Activated naive CD4-positive, alpha-beta T cell treated with anti-CD3 and anti-CD28 coated beads, Interleukin-2, amount 50 U/mL, for 24 hours (primary cell): ENCODE measurements around the gene NECAB3.

Experiments
- H3K27ac Mint-ChIP-seq: one replicate; pipeline ENCODE4 v1.8.0; 2021; ENCODE audit warnings: mild to moderate bottlenecking, mixed read lengths
- H3K27me3 Mint-ChIP-seq: one replicate; pipeline ENCODE4 v1.8.0; 2021; ENCODE audit warnings: mixed read lengths
- H3K36me3 Mint-ChIP-seq: one replicate; pipeline ENCODE4 v1.8.0; 2021; ENCODE audit warnings: mixed read lengths
- H3K4me1 Mint-ChIP-seq: one replicate; pipeline ENCODE4 v1.8.0; 2021; ENCODE audit warnings: mixed read lengths
- H3K4me3 Mint-ChIP-seq: one replicate; pipeline ENCODE4 v1.8.0; 2021; ENCODE audit warnings: mild to moderate bottlenecking, mixed read lengths
- H3K9me3 Mint-ChIP-seq: one replicate; pipeline ENCODE4 v1.8.0; 2021; ENCODE audit warnings: mixed read lengths

NECAB3 gene, protein sequence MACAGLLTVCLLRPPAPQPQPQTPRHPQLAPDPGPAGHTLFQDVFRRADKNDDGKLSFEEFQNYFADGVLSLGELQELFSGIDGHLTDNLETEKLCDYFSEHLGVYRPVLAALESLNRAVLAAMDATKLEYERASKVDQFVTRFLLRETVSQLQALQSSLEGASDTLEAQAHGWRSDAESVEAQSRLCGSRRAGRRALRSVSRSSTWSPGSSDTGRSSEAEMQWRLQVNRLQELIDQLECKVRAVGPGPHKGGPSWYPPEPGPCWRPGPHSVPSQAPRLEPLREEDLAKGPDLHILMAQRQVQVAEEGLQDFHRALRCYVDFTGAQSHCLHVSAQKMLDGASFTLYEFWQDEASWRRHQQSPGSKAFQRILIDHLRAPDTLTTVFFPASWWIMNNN

DNA sequence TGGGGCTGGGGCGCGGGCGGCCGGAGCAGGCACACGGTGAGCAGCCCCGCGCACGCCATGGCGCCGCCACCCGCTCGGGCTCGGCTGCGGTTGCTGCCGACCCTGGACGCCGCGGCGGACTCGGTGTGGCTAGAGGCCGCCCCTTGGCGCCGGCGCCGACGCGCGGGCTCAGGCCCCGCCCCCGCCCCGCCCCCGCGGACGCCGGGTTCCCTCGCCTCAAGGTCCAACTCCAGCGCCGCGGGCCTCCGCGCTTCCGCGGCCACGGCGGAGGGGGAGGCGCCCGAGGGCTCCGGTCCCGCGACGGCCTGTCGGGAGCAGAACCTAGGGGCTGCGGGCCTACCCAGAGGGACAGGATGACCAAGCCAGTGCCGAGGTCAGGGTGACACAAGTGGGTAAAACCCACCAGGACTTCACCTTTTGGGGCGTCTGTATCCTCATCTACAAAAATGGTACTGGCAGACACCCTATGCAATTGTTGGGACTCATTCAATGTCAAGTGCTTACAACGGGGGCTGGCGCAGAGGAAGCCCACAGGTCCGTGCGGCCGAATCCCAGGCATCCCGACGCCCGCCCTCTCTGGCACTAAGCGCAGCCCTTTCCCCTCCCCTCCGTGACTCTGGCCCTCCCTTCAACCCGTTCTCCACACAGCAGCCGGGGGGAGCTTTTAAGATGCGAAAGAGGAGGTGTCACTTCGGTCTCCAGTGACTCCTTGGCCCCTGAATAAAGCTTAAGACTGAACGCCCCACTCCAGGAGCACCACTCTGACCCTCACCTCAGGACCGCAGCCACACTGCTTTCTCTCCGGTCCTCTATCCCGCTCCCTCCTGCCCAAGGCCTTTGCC lies at the start of gene NECAB3:
TSS of gene NECAB3 (minus strand) at position 135 of the 842 bp plus-strand sequence. CDS start at position 59, 76 bp downstream.
- H3K27ac Mint-ChIP-seq, result peak within 1 kb of the TSS; percentile 89
- H3K4me1 Mint-ChIP-seq, result peaks cover 46% of the 10 kb centered on the region
- no peaks in the 10 kb centered on the region for H3K27me3 Mint-ChIP-seq
- H3K36me3 Mint-ChIP-seq, result no peaks in the 10 kb centered on the region
- no peaks in the 10 kb centered on the region for H3K9me3 Mint-ChIP-seq
- H3K4me3 Mint-ChIP-seq, result peak within 1 kb of the TSS; percentile 89

DNA sequence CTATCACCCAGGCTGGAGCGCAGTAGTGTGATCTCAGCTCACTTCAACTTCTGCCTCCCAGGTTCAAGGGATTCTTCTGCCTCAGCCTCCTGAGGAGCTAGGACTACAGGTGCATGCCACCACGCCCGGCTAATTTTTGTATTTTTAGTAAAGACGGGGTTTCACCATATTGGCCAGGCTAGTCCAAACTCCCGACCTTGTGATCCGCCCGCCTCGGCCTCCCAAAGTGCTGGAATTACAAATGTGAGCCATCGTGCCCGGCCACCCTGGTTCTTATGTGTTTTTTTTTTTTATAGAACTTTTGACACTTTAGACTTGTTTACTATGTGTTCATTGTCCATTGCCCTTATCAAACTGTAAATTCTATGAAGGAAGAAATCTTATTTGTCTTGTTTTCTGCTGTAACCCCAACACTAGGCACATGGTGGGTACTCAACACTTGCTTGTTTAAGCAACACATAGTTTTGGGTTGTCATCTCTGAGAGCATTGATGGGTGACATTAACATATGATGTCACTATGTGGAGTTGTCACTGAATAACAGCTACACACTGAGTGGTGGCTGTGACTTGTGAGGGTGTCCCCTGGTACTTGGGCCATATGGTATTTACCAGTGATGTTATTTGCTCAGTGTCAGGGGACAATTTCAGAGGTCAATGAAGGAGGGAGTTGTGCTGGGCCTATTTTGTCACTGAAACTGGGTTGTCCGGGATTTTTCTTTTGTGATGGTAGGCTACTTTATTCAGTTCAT lies 47.3 kb upstream of the NECAB3 start:
- Mint-ChIP-seq H3K9me3 (no peaks in the 10 kb centered on the region), H3K4me1 (peaks cover 30% of the 10 kb centered on the region), H3K27ac (no peak overlapping the region), H3K36me3 (no peaks in the 10 kb centered on the region), H3K4me3 (peak overlapping the region; percentile 70), H3K27me3 (no peaks in the 10 kb centered on the region)

DNA sequence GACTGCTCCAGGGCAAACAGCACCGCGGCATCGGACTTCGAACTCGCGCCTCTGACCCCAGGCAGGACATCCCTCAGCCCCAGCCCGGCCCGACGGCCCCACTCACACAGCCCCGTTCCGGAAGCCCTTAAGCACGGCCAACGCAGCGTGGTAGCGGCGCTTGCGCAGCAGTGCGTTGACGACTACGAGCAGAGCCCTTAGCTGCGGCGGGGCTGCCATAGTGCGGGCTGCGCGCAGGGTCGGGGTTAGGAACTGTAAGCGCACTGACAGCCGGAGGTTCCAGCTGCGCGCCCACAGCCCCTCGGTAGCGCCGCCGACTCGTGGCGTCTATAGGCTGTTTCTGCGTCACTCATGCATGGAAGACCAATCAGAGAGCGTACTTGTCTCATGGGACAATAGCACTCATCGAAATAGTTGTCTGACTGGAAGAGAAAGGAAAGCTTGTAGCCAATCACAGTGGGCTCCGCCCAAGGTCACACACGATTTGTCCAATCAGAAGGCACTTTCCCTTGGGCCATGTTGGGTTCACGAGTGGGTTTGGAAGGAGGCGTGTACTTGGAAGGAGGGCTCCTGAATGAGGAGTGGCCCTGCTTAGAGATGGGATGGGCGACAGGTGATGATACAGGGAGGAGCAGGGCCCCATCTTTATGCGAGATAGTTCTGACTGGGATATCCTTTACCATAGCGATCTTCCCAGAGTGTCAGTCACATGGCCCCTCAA lies 45.9 kb upstream of the NECAB3 start, which contains the start of gene PXMP4:
TSS of gene PXMP4 (minus strand) at position 322 of the 721 bp plus-strand sequence. CDS start at position 219, 103 bp downstream.
- H3K4me1 Mint-ChIP-seq, result peaks cover 35% of the 10 kb centered on the region
- peak within 1 kb of the TSS; percentile 87 for H3K27ac Mint-ChIP-seq
- no peaks in the 10 kb centered on the region for H3K9me3 Mint-ChIP-seq
- no peaks in the 10 kb centered on the region for H3K27me3 Mint-ChIP-seq
- H3K36me3 Mint-ChIP-seq, result peaks cover 2% of the 10 kb centered on the region
- peak within 1 kb of the TSS; percentile 87 for H3K4me3 Mint-ChIP-seq

DNA sequence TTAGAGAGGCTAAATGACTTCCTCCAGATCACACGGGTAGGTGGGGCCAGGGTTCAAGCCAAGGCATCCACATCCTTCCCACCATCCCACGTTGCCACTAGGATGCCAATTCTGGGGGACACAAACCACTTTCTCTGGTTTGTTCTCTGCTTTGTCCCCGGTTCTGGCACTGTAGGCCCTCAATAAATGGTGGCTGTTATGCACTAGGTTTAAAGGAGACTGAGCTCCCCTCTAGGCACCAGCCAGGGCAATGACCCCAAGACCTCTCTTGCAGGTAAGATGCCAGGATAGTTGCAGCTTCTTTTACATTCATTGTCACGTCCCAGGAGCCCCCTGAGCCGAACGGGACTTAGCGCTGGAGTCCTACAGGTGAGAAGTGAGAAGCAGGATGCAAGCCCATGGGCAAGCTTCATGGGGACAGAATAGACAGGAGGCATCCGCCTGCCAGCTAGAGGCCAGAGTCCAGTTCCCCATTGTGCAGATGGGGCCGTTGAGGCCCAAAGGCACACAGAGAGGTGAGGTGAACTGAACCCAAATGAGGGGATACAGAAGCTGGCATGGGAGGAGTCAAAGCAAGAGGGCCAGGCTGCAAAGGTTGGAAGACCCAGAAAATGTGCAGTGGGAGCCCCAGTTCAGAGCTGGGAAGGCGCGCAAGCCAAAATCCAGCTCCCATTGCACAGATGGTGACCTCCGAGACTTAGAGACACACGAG lies 45.2 kb upstream of the NECAB3 start:
- peak overlapping the region; percentile 87 for H3K4me3 Mint-ChIP-seq
- H3K9me3 Mint-ChIP-seq, result no peaks in the 10 kb centered on the region
- H3K4me1 Mint-ChIP-seq, result peaks cover 35% of the 10 kb centered on the region
- peak overlapping the region; percentile 51 for H3K27ac Mint-ChIP-seq
- peaks cover 2% of the 10 kb centered on the region for H3K36me3 Mint-ChIP-seq
- H3K27me3 Mint-ChIP-seq, result no peaks in the 10 kb centered on the region

DNA sequence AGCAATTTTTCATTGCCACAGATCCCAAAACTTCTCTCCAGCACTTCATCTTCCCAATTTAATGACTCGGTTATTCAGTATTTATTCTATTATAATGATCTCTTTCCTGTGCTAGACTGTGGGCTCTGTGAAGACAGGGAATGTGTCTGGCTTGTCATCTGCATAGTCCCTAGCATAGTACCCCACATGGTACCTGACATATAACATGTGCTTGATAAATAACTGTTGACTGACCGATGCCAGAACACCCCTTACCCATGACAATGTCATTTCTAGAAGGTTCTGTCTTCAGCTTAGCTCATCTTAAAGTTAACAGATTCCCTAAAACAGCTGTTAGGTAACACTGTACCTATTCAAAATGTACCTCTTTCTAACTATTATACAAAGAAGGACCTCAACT lies 42.3 kb upstream of the NECAB3 start:
- peaks cover 32% of the 10 kb centered on the region for H3K4me1 Mint-ChIP-seq
- H3K36me3 Mint-ChIP-seq, result peaks cover 10% of the 10 kb centered on the region
- no peaks in the 10 kb centered on the region for H3K9me3 Mint-ChIP-seq
- H3K27ac Mint-ChIP-seq, result no peak overlapping the region
- H3K4me3 Mint-ChIP-seq, result no peak overlapping the region
- H3K27me3 Mint-ChIP-seq, result no peaks in the 10 kb centered on the region

DNA sequence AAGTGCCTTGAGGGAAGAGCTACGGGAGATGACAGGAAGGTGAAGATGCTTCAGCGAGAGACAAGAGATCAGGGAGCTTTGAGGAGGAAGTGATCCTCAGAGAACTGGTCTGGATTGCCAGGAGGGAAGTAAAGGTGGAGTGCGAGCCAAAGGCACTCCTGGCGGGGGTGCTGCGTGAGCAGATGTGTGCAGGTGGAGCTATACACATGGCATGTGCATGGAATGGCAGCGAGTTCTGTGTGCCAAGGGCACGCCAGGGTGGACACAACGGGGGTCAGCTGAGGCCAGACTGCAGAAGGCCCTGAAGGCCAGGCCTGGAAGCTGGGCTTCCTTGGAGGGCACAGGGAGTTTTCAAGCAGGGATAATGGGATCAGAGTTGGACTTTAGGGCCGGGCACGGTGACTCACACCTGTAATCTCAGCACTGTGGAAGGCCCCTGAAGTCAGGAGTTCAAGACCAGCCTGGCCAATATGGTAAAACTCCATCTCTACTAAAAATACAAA lies 39.7 kb upstream of the NECAB3 start:
- H3K9me3 Mint-ChIP-seq, result no peaks in the 10 kb centered on the region
- peaks cover 17% of the 10 kb centered on the region for H3K36me3 Mint-ChIP-seq
- H3K4me3 Mint-ChIP-seq, result no peak overlapping the region
- H3K27me3 Mint-ChIP-seq, result no peaks in the 10 kb centered on the region
- H3K4me1 Mint-ChIP-seq, result peaks cover 33% of the 10 kb centered on the region
- no peak overlapping the region for H3K27ac Mint-ChIP-seq

DNA sequence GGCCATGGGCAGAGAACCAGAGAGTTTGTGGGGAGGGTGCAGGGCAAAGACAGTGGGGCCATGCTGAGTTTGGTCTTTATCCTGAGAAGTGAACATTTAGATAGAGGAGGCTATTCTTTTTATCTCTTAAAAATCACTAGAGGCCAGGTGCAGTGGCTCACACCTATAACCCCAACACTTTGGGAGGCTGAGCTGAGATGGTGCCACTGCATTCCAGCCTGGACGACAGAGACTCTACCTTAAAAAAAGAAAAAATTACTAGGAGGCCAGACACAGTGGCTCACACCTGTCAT lies 37.2 kb upstream of the NECAB3 start:
- no peak overlapping the region for H3K4me3 Mint-ChIP-seq
- H3K9me3 Mint-ChIP-seq, result no peaks in the 10 kb centered on the region
- no peaks in the 10 kb centered on the region for H3K27me3 Mint-ChIP-seq
- H3K27ac Mint-ChIP-seq, result peak overlapping the region; percentile 33
- H3K36me3 Mint-ChIP-seq, result peaks cover 17% of the 10 kb centered on the region
- H3K4me1 Mint-ChIP-seq, result peaks cover 22% of the 10 kb centered on the region

DNA sequence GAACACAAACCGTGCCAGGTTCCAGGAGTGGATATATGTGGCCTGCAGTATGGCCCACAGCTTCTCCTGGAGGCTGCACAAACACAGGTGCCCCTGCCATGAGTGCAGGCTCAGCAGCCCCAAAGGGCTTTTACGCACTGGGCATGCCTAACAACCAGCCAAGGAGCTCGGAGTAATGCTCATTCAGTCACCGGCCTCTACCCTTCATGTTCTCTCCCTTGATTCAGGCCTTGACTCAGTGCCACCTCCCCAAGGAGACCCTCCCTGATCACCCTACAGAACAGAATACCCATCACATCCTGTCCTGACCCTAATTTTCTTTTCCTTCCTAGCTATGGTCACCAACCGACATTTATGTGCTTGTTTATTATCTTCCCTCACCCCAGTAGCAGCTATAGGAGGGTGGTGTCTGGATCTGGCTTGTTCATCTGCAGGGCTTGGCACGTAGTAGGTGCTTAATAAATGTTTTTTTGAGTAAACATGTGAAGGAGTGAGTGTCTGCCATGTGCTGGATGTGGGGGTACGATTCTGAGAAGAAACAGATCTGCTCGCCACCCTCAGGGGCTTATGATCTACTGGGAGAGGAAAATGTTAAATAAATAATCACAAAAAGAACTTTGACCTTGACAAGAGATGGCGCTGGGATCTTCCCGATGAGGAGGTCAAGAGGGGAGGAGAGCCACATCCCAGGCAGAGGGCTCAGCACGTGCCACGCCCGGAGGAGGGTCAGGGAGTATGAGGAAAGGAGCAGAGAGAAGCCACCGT lies 36.6 kb upstream of the NECAB3 start:
- H3K4me3 Mint-ChIP-seq, result no peak overlapping the region
- H3K27me3 Mint-ChIP-seq, result no peaks in the 10 kb centered on the region
- H3K36me3 Mint-ChIP-seq, result peaks cover 15% of the 10 kb centered on the region
- H3K4me1 Mint-ChIP-seq, result peaks cover 19% of the 10 kb centered on the region
- H3K27ac Mint-ChIP-seq, result peak overlapping the region; percentile 33
- no peaks in the 10 kb centered on the region for H3K9me3 Mint-ChIP-seq

DNA sequence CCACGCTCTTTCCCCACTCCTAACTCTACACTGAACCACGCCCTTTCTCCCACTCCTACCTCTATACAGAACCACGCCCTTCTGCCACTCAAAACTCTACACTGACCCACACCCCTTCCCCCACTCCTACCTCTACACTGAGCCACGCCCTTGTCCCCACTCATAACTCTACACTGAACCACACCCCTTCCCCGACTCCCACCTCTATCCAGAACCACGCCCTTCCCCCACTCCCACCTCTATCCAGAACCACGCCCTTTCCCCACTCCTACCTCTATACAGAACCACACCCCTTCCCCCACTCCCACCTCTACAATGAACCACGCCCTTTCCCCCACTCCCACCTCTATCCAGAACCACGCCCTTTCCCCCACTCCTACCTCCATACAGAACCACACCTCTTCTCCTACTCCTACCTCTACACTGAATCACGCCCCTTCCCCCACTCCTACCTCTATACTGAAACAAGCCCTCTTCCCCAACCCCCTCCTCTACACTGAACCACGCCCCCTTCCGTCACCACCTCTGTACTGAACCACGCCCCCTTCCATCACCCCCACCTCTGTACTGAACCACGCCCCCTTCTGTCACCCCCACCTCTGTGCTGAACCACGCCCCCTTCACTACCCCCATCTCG lies 35.8 kb upstream of the NECAB3 start:
- no peak overlapping the region for H3K4me3 Mint-ChIP-seq
- no peaks in the 10 kb centered on the region for H3K9me3 Mint-ChIP-seq
- H3K36me3 Mint-ChIP-seq, result peaks cover 15% of the 10 kb centered on the region
- H3K27ac Mint-ChIP-seq, result no peak overlapping the region
- no peaks in the 10 kb centered on the region for H3K27me3 Mint-ChIP-seq
- H3K4me1 Mint-ChIP-seq, result peaks cover 19% of the 10 kb centered on the region

DNA sequence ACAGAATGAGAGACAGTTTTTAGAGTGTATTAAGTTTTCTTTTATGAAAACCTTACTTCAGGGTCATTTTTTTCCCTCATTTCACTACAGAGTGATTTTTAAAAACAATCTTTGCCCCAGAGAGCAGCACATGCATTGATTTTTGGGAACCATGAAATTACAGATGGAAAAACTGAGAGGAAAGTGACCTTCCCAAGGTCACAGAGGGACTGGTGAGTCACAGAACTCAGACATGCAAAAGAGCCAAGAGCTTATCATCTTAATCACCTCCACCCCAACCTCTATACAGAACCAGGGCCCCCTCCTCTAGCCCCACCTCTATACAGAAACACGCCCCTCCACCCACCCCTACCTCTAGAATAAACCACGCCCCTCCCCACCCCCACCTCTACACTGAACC lies 35.2 kb upstream of the NECAB3 start:
- H3K27ac Mint-ChIP-seq, result no peak overlapping the region
- peaks cover 15% of the 10 kb centered on the region for H3K36me3 Mint-ChIP-seq
- no peaks in the 10 kb centered on the region for H3K9me3 Mint-ChIP-seq
- H3K27me3 Mint-ChIP-seq, result no peaks in the 10 kb centered on the region
- no peak overlapping the region for H3K4me3 Mint-ChIP-seq
- peaks cover 19% of the 10 kb centered on the region for H3K4me1 Mint-ChIP-seq

DNA sequence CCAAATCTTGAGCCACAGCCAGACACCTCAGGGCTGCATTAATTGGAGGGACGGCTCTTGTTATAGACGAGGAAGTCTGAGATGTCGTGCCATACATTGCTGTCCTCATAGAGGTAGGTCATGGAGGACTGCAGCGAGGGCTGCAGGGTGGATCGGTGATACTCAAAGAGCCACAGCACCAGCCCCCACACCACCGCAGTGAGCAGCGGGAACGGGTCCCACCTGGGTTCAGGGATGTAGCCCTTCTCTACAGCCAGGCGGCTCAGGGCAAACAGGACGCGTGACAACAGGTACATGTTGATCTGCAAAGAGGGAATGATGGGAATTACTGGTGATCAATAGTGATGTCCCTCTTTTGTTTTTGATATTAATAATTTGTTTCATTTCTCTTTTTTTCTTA lies 33.4 kb upstream of the NECAB3 start:
- H3K27ac Mint-ChIP-seq, result no peak overlapping the region
- peaks cover 10% of the 10 kb centered on the region for H3K36me3 Mint-ChIP-seq
- peaks cover 19% of the 10 kb centered on the region for H3K4me1 Mint-ChIP-seq
- no peaks in the 10 kb centered on the region for H3K9me3 Mint-ChIP-seq
- H3K27me3 Mint-ChIP-seq, result no peaks in the 10 kb centered on the region
- no peak overlapping the region for H3K4me3 Mint-ChIP-seq

DNA sequence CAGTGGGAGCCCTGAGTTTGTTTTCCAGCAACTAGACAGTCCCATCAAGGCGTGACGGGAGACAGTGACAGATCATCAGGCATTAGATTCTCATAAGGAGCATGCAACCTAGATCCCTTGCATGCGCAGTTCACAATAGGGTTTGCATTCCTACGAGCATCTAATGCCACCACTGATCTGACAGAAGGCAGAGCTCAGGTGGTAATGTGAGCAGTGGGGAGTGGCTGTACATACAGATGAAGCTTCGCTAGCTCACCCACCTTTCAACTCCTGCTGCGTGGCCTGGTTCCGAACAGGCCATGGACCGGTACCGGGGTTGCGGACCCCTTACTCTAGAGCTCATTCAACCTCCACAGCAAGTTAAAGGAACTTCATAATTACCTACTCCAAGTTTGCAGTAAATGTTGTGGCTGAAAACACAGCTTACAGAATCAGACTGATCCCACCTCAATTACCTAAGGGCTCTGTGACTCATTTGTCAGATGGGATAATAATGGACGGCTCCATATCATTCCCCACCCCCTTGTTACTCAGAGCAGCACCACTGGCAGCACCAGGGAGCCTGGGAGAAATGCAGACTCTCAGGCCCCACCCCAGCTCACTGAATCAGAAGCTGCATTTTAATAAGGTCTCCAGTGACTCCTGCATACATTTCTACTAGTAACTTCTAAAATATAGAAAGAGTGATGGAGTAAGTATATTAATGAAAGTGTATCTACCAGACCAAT lies 30.1 kb upstream of the NECAB3 start:
- Mint-ChIP-seq H3K4me1 (peaks cover 4% of the 10 kb centered on the region), H3K9me3 (no peaks in the 10 kb centered on the region), H3K27ac (no peak overlapping the region), H3K4me3 (no peak overlapping the region), H3K36me3 (peaks cover 3% of the 10 kb centered on the region), H3K27me3 (no peaks in the 10 kb centered on the region)

DNA sequence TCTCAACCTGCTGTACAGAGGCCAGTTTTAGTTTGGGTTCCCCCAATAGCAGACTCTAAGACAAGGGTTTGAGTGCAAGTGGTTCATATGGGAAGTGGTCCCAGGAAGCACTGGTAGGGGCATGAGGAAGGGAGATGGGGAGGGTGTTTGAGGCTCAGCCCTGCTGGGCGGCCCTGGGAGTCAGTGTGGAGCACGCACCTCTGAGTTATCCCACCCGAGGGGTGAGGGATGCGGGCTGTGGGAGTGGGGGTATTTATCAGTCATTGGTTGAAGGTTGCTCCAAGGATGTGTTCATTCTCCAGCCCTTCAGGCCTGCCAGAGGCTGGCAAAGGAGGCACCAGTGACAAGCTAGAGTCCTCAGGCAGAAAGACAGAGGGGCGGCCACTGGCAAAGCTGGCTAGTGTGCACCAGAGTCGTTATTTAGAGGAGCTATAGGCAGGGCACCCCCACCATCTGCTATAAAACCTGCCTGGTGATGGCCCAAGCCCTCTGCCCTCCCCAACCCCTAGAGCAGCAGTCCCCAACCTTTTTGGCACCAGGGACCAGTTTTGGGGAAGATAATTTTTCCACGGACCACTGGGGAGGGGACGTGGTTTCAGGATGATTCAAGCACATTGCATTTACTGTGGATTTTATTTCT lies 29.4 kb upstream of the NECAB3 start:
- Mint-ChIP-seq H3K9me3 (no peaks in the 10 kb centered on the region), H3K27ac (no peak overlapping the region), H3K4me1 (no peaks in the 10 kb centered on the region), H3K36me3 (peaks cover 3% of the 10 kb centered on the region), H3K27me3 (no peaks in the 10 kb centered on the region), H3K4me3 (no peak overlapping the region)
